ENCODE results near the gene TMED3.

GRCh38 chr15:79371591-79371990, 60.7 kb downstream of the TMED3 start:
- TF ChIP-seq EZH2 (IDR thresholded peaks at IDR 0.05; ENCODE audit: borderline replicate concordance, low read length) (no peak), CTCF (IDR thresholded peaks at IDR 0.05; ENCODE audit: low read length) (no peak)
